Stimulated activated CD4-positive, alpha-beta T cell treated with anti-CD3 and anti-CD28 coated beads, Interleukin-15, amount 100 ng/mL, for 48 hours (primary cell): ENCODE results near the gene ZNF385C.
A peak's percentile ranks its signal among the peaks of the same experiment; 100 is the strongest.
"Not testable (repeated sequence)": the region's sequence is repeated elsewhere in the genome, so short reads cannot be mapped to it uniquely, and the experiment has no call there.

Source experiments
- DNase-seq, 2 donors: peaks; one replicate each; pipeline ENCODE4 v3.0.0-alpha.2; 2020; ENCODE audit warnings: low read depth in 2 of 2

The ZNF385C gene, protein sequence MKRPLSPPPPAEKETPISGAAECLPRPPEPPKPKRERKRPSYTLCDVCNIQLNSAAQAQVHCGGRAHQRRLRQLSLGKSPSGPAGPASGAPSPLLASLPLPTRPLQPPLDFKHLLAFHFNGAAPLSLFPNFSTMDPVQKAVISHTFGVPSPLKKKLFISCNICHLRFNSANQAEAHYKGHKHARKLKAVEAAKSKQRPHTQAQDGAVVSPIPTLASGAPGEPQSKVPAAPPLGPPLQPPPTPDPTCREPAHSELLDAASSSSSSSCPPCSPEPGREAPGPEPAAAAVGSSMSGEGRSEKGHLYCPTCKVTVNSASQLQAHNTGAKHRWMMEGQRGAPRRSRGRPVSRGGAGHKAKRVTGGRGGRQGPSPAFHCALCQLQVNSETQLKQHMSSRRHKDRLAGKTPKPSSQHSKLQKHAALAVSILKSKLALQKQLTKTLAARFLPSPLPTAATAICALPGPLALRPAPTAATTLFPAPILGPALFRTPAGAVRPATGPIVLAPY

GRCh38 chr17:42097691-42098631 lies at the start of gene ZNF385C:
Gene ZNF385C, minus strand, starts transcription at chr17:42098473. Its CDS starts 35,417 bp downstream, at chr17:42063056.
- no peak for DNase-seq

DNA sequence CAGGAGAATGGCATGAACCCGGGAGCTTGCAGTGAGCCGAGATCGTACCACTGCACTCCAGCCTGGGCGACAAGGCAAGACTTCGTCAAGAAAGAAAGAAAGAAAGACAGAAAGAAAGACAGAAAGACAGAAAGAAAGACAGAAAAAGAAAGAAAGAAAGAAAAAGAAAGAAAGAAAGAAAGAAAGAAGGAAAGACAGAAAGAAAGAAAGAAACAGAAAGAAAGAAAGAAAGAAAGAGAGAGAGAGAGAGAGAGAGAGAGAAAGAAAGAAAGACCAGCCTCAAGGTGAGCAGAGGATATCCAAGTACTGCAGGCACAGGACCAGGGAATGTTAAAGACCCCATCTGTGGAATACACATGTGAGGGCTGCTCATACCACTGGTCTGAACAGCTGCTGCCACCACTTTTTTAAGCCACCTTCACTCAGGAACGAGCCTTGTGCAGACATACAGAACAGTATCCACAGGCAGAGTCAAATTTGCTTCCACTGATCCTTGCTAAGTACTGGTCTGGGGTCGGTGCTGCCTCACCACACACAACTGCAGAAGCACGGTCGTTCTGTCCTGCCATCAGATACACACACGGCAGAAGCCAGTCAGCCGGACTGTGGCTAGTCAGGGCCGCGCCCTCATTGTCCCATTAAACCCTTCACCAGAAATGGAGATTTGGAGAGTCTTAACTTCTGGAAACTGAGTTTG lies 48.8 kb upstream of the ZNF385C start:
- DNase-seq: no peak

GRCh38 chr17:42143138-42143537 lies 44.9 kb upstream of the ZNF385C start:
- not testable (repeated sequence) for DNase-seq

DNA sequence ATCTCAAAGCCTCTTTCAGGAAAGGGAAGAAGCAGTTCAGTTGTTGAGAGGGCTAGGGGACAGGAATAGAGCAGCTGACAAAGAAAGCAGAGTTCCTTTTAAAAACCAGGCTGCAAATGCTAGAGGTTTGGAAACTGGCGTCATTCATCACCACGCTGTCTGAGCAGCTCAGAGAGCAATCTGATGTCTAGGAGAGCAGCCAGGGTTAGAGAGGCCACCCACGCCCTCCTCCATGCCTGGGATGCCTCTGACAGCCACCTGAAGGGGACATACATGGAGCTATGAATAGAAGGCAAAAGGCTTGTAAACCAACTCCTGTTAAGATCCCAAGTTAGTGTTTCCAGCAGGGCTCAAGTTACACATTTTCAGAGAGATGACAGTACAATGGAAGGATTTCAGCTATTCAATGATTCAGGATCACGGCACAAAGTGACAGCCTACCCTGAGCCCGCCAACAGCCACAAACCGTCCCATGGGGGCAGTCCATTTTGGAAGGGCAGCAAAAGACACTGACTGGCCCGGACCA lies 44.2 kb upstream of the ZNF385C start:
- DNase-seq: no peak

DNA sequence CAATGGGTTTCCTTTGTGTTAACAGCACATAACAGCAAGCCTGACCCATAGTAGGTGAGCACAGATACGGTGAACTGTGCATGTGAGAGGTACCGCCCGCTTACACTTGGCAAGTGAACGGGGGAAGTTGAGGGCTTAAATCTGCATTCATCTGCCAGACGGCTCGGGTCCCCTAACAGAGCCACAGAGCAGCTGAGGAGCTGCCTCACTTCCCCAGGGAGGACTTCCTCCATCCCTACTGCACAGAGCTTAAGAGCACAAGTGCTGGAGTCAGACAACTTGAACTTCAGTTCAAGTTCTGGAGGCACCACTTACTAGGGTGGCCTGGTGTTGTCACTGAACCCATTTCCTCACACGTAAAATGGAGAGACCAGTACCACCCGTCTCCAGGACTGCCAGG lies 43.1 kb upstream of the ZNF385C start:
- no peak for DNase-seq

- DNase-seq: not testable (repeated sequence)
These were observed 42.4 kb upstream of the ZNF385C start for GRCh38 chr17:42140690-42141089.

DNA sequence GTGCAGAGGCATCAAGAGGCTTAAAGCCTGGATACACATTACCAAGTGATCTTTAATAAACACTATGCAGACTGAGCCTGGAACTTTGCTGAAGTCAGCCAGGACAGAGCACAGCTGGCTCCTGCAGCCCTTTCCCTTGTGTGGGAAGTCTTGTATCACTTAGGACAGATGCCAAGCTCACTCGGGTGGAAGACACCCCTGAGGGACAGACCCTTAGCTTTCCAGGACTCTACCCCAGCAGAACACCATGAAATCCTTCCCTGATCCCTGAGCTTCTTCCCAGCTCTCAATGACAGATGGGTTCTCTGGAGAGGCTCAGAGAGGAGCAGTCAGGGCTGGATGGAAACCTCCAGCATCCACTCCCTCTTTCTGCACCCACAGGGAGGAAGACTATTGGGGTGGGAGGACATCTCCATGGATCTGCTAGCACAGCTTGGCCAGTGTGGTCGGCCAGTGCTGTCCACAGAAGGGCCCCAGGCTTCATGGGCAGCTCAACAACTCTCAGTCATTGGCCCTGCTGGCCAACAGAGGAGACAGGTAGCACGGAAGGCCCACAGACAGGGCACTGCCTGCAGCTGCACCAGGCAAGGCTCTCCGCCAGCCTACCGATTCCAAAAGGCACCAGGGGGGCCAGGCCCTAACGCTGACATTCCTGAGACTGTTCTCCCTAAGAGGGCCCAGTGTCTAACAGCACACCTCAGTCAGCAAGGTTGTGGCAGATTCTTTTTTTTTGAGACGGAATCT lies 40.6 kb upstream of the ZNF385C start:
- no peak for DNase-seq

DNA sequence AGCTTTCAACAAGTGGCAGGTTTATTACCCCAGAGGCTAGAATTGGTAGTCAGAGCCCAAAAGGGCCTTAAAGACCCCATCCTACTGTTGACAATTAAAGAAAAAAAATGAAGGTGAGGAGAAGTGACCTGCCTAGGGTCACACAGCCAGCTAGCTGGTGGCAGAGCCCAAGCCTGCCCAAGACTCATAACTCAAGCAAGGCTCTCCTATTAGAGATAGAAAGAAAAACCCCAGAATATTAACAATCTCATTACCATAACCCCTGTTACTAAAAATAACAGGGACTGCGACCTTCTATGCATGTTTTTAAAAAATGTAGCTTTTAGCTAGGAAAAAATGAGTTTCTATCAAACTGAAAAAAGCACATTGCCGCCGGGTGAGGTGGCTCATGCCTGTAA lies 38.4 kb upstream of the ZNF385C start:
- DNase-seq: no peak

GRCh38 chr17:42135664-42136653 lies 37.7 kb upstream of the ZNF385C start:
- DNase-seq: no peak

- DNase-seq: no peak
These were observed 36.9 kb upstream of the ZNF385C start for GRCh38 chr17:42135151-42135550.

GRCh38 chr17:42133461-42134041 lies 35.3 kb upstream of the ZNF385C start:
- DNase-seq: no peak

DNA sequence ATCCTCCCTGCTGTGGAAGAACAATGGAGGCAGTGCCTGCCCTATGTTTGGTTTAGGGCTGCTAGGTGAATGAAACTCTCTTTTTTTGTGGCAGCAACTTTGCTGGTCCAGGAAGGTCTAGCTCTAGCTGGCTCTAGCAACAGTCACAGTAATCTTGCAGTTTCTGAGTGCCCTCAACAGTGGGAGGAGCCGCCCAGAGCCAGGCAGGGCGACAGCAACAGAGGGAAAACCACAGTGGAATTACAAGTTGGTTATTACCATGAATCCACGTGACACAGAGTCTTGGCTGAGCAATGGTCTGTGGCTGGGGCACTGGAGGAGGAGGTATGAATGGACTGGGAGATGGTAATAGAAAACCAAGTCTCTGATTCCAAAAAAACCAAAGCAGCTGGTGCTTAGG lies 34.7 kb upstream of the ZNF385C start:
- peak in 1 of 2 donors; percentile 33 for DNase-seq

- no peak for DNase-seq
These were observed 33.7 kb upstream of the ZNF385C start for GRCh38 chr17:42131981-42132432.

DNA sequence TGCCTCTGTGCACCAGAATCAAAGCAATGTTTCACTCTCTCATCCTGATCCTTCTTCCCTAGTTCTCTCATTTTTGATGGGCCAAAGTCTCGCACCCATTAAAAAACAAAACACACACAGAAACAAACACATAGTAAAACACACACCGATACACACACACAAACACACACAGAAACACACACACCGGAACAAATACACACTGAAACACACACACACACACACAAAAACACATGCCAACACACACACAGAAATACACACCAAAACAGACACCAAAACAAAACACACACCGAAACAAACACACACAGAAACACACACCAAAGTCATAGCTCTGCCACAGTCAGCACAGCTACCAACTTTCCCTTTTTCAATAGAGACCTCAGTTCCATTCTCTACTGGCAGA lies 33.0 kb upstream of the ZNF385C start:
- no peak for DNase-seq

DNA sequence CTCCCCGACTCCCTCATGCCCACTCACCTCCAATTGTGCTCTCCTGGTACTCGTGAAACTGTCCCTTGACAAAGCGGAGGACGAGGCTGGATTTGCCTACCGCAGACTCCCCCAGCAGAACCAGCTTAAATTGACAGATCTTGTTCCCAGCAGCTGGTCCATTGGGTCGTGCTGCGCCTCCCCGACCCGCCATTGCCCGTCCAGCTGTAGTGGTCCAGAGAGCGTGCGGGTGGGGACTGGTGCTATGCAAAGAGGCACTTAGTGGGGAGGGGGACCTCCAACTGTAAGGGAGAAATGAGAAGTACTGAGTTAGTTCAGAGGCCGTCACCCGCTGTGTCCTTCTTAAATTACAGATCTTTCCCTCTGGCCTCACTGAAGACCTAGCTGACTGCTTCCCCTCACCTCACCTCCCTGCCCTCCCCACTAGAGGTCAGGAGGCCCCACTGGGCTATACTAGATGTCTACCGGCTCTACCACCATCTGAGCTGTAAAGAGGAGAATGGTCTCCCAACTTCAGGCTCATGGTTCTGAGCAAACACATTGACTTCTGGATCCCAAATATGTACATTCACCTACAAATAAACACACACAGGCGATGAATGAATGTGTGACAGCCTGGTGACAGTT lies 32.1 kb upstream of the ZNF385C start:
- no peak for DNase-seq

DNA sequence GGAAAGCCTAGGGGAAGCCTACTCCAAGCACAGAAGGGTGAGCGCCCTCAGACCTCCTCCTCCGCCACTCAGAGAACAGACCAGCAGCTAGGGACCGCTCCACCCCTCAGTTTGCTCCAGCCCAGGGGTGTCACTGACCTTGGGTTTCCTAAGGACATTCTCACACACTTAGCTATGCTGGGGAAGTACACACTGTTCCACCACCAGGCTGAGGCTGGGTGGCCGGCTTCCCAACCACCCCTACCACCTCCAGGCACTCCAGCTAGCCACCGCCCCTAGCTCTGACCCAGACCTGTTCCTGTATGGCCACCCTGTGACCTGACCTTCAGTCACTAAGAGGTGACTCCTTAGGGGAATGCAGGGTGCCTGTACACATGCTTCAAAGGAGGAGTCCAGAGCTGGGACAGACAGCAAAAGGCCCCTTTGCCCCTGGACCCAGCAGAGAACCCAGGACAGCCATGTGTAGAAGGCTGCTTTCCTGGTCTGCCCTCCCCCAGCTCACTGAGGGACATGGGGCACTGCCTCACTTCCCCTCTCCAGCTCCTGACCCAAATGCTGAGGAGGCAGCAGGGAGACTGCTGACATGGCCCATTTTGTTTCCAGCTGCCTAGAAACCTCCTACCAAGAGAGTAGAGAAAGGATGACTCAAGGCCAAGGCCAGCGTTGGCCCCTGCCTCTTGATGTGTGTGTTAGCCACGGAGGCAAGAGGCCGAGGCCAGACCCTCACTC lies 31.0 kb upstream of the ZNF385C start:
- DNase-seq: no peak

GRCh38 chr17:42127414-42127813 lies 29.1 kb upstream of the ZNF385C start:
- no peak for DNase-seq

- no peak for DNase-seq
These were observed 28.6 kb upstream of the ZNF385C start for GRCh38 chr17:42126836-42127235.
